Central memory CD8-positive, alpha-beta T cell (primary cell): ENCODE data around the gene MGA.
"Not testable (repeated sequence)": the region's sequence is repeated elsewhere in the genome, so short reads cannot be mapped to it uniquely, and the experiment has no call there.

ENCODE experiments used
- ATAC-seq: fragments of 150-1000 bp; cut with Tn5 transposase; replicated peaks from 2 replicates; pipeline ENCODE4 v1.10.0; 2022; ENCODE audit warnings: mild to moderate bottlenecking, moderate FRiP score, moderate number of reproducible peaks; ENCODE audit not compliant: poor library complexity, severe bottlenecking; ENCODE audit errors: extremely low read depth
- DNase-seq, 2 donors: peaks; one replicate each; pipeline ENCODE4 v3.0.0; 2021; ENCODE audit warnings: low spot score in 2 of 2
- H3K27ac Mint-ChIP-seq: one replicate; pipeline ENCODE4 v1.8.0; 2022; ENCODE audit warnings: low read depth, mild to moderate bottlenecking, moderate library complexity, mixed read lengths
- H3K27me3 Mint-ChIP-seq: one replicate; pipeline ENCODE4 v1.8.0; 2022; ENCODE audit warnings: mixed read lengths
- H3K36me3 Mint-ChIP-seq: one replicate; pipeline ENCODE4 v1.8.0; 2022; ENCODE audit warnings: mild to moderate bottlenecking, moderate library complexity, mixed read lengths; ENCODE audit not compliant: insufficient read depth
- H3K4me1 Mint-ChIP-seq: one replicate; pipeline ENCODE4 v1.8.0; 2022; ENCODE audit warnings: mixed read lengths
- H3K4me3 Mint-ChIP-seq: one replicate; pipeline ENCODE4 v1.8.0; 2022; ENCODE audit warnings: mild to moderate bottlenecking, moderate library complexity, mixed read lengths
- H3K9me3 Mint-ChIP-seq: one replicate; pipeline ENCODE4 v1.8.0; 2022; ENCODE audit warnings: mixed read lengths

Gene MGA

DNA sequence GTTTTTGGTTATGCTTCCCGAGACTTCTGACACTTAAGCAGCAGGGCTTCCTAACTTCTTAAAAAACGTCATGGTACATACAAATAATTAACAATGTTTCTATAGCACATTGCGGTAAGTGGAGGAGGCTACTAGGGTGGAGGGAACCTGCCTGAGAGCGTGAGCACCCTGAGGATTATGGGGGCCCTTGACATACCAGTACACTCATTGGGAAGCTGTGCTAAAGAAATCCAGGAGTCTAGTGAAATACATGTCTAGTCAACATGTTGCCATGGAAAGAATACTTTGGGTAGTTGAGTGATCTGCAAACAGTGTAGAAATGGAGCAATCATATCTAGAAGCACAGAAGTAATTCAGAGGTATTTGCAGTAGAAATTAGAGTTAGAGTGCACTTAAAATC lies 74.8 kb downstream of the MGA start:
- Mint-ChIP-seq H3K27ac (no peak overlapping the region), H3K4me3 (no peak overlapping the region), H3K36me3 (peaks cover 49% of the 10 kb centered on the region), H3K27me3 (no peaks in the 10 kb centered on the region), H3K9me3 (no peaks in the 10 kb centered on the region), H3K4me1 (peaks cover 4% of the 10 kb centered on the region)
- DNase-seq = no peak
- ATAC-seq = no peak

DNA sequence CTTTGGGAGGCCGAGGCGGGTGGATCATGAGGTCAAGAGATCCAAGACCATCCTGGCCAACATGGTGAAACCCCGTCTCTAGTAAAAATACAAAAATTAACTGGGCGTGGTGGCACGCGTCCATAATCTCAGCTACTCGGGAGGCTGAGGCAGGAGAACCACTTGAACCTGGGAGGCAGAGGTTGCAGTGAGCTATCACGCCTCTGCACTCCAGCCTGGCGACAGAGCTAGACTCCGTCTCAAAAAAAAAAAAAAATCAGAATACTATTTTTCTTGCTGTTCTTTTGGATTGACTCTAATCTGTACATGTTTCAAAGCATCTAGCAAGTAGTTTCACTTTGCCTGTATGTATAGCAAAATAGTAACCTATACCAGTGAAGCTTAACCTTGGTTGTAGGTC lies 75.3 kb downstream of the MGA start:
- not testable (repeated sequence) for H3K27me3 Mint-ChIP-seq, H3K4me1 Mint-ChIP-seq, H3K27ac Mint-ChIP-seq, ATAC-seq, H3K9me3 Mint-ChIP-seq, H3K4me3 Mint-ChIP-seq, DNase-seq
- H3K36me3 Mint-ChIP-seq = peaks cover 48% of the 10 kb centered on the region

- no peaks in the 10 kb centered on the region for H3K9me3 Mint-ChIP-seq
- H3K4me3 Mint-ChIP-seq = no peak overlapping the region
- ATAC-seq (no peak), DNase-seq (no peak)
- H3K36me3 Mint-ChIP-seq = peaks cover 27% of the 10 kb centered on the region
- H3K27ac Mint-ChIP-seq = peak overlapping the region; percentile 35
- no peaks in the 10 kb centered on the region for H3K27me3 Mint-ChIP-seq
- no peaks in the 10 kb centered on the region for H3K4me1 Mint-ChIP-seq
These were observed 86.6 kb downstream of the MGA start for GRCh38 chr15:41746802-41747201.

- H3K27ac Mint-ChIP-seq = no peak overlapping the region
- no peaks in the 10 kb centered on the region for H3K4me1 Mint-ChIP-seq
- no peaks in the 10 kb centered on the region for H3K9me3 Mint-ChIP-seq
These were observed 96.0 kb downstream of the MGA start for GRCh38 chr15:41756198-41756597.

DNA sequence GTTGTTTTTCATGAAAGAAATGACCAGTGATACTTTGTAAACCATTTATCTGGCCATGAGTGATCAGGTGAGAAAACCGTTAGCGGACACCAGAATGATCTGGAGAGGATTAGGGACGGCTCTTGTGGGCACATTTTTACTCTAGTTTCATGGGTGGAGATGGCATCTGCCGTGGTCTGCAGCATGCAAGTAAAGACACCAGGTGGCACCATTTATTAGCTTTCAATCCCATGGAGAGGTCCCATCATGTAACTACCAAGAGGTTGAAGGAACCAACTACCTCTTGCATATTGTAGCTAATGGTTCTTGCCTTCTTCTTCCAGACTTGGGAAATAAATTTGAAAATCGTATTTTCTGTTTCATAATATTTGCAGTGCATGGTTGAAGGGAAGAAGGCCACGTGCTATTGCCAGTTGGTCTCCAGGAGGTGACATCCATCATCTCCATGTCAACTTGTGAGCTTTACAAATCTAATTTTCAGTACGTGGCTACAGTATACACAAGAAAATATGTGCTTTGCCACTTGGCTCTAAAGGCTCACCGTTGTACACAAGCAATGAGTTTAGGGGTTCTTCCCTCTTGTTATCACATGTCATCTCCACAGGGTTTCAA lies 112.6 kb downstream of the MGA start:
- peak overlapping the region; percentile 86 for H3K27ac Mint-ChIP-seq
- H3K9me3 Mint-ChIP-seq = no peaks in the 10 kb centered on the region
- no peaks in the 10 kb centered on the region for H3K27me3 Mint-ChIP-seq
- H3K36me3 Mint-ChIP-seq = peaks cover 12% of the 10 kb centered on the region
- ATAC-seq = peak; percentile 23
- peak overlapping the region; percentile 95 for H3K4me3 Mint-ChIP-seq
- DNase-seq = peak; percentile 30 to 62
- peaks cover 49% of the 10 kb centered on the region for H3K4me1 Mint-ChIP-seq

More at GRCh38 chr15:41756198-41756597, 96.0 kb downstream of the MGA start:
- H3K4me3 Mint-ChIP-seq = no peak overlapping the region
- no peaks in the 10 kb centered on the region for H3K27me3 Mint-ChIP-seq
- no peak for DNase-seq
- no peak for ATAC-seq
- H3K36me3 Mint-ChIP-seq = peaks cover 40% of the 10 kb centered on the region

- no peaks in the 10 kb centered on the region for H3K27me3 Mint-ChIP-seq
- ATAC-seq (no peak), DNase-seq (no peak)
- H3K9me3 Mint-ChIP-seq = no peaks in the 10 kb centered on the region
- H3K4me1 Mint-ChIP-seq = peaks cover 54% of the 10 kb centered on the region
- H3K36me3 Mint-ChIP-seq = peaks cover 14% of the 10 kb centered on the region
- H3K27ac Mint-ChIP-seq = peak overlapping the region; percentile 86
- peak overlapping the region; percentile 95 for H3K4me3 Mint-ChIP-seq
These were observed 113.1 kb downstream of the MGA start for GRCh38 chr15:41773332-41773728.

DNA sequence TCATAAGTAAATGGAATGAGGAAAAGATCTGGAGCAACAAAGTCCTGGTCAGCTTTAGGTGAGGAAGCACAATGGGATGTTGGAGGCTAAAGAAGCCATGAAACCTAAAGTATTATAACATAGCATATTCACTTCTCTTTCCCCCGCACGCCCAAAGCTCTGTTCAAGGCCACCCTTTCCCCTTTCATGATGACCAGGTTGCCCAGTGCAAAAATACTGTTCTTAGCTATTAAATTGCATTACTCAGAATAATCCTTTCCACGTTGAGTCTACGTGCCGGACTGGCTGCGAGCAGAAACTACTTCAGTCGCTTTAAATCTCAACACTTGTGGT lies 113.5 kb downstream of the MGA start:
- H3K27me3 Mint-ChIP-seq = no peaks in the 10 kb centered on the region
- H3K4me1 Mint-ChIP-seq = peaks cover 58% of the 10 kb centered on the region
- ATAC-seq = no peak
- H3K4me3 Mint-ChIP-seq = peak overlapping the region; percentile 95
- DNase-seq = no peak
- H3K27ac Mint-ChIP-seq = peak overlapping the region; percentile 86
- H3K9me3 Mint-ChIP-seq = no peaks in the 10 kb centered on the region
- H3K36me3 Mint-ChIP-seq = peaks cover 17% of the 10 kb centered on the region

DNA sequence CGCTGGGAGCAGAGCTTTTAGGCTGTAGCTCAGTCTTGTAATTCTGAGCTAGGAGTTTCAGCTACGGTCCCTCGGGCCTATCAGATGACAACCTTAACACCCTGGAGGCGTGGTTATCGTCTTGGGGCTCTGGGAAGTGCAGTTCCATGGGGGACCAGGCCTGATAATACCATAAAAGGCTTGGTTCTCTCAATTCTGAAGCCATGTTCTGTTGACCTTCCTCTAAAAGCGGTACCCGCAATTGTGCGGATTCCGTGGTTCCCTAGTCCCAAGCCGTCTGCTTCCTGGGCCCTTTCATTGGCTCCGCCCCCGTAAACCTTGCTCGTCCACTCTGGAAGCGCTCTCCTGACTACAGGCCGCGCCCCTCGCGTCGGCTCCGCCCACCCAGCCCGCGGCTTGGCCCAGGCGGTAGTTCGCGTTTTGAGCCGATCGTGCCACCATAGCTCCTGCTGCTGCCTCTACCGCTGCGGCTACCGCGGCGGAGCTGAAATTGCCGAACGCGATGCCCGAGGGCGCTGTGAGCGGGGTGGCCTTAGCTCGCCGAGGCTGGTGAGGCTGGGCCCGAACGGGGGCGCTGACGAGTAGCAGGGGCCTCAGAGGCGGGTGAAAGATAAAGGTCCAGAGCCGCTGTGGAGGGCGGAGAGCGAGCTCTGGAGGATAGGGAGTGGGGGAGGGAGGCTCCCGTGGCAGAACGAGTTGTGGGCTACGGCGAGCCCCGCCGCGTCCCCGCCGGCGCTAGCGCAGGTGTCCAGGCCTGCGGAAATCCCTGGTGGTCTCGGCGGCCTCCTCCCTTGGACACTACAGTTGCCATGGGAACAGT lies 114.1 kb downstream of the MGA start, which contains the start of gene MAPKBP1:
TSS of gene MAPKBP1 (plus strand) at position 423 of the 820 bp plus-strand sequence. CDS start 792 bp downstream, outside the sequence.
- no peaks in the 10 kb centered on the region for H3K27me3 Mint-ChIP-seq
- peaks cover 63% of the 10 kb centered on the region for H3K4me1 Mint-ChIP-seq
- H3K36me3 Mint-ChIP-seq = peaks cover 17% of the 10 kb centered on the region
- ATAC-seq (peak; percentile 89), DNase-seq (peak; percentile 97)
- H3K4me3 Mint-ChIP-seq = peak within 1 kb of the TSS; percentile 95
- H3K9me3 Mint-ChIP-seq = no peaks in the 10 kb centered on the region
- peak within 1 kb of the TSS; percentile 86 for H3K27ac Mint-ChIP-seq

DNA sequence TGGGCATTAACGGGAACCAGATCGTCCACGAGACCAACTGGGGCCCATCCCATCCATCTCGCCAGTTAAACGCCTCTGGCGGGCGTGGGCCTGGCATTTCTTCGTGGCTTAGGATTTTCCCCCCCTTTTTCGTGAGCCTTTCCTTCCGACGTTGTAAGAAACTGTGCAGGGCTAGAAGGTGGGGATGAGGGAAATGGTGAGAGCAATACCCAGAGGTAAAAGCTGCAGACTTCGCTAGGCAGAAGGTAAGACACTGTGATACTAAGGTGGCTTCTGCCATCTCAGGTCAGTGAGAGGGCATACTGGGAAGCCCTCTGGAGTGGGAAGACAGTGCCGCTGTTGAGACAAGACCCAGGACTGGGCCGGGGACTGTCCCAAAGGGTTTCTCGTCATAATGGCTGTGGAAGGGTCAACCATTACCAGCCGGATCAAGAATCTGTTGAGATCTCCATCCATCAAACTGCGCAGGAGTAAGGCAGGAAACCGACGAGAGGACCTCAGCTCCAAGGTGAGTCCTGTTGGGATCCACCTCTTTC lies 114.7 kb downstream of the MGA start:
- peak overlapping the region; percentile 86 for H3K27ac Mint-ChIP-seq
- H3K4me3 Mint-ChIP-seq = peak overlapping the region; percentile 95
- DNase-seq (no peak), ATAC-seq (no peak)
- H3K27me3 Mint-ChIP-seq = no peaks in the 10 kb centered on the region
- peaks cover 17% of the 10 kb centered on the region for H3K36me3 Mint-ChIP-seq
- peaks cover 68% of the 10 kb centered on the region for H3K4me1 Mint-ChIP-seq
- no peaks in the 10 kb centered on the region for H3K9me3 Mint-ChIP-seq

DNA sequence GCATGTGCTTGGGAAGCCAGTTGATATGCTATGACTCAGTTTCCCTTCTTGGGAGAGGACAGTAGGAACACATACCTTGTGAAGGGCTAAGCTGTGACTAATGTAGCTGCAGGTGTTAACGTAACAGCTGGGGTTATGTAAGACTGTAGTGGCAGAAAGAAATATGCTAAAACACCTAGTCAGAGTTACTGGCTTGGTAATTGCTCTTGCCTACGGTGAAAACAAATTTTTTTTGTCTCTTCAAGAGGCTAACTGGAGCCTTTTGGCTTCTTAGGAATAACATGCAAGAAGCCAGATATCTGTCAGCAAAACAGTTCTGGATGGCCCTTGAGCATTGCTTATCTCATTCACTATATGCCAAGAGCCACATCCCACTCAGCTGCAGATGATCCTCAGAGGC lies 115.4 kb downstream of the MGA start:
- no peak for DNase-seq
- no peaks in the 10 kb centered on the region for H3K9me3 Mint-ChIP-seq
- peaks cover 14% of the 10 kb centered on the region for H3K36me3 Mint-ChIP-seq

GRCh38 chr15:41777421-41777973 lies 117.3 kb downstream of the MGA start:
- DNase-seq (no peak), ATAC-seq (no peak)
- peaks cover 12% of the 10 kb centered on the region for H3K36me3 Mint-ChIP-seq
- H3K27me3 Mint-ChIP-seq = no peaks in the 10 kb centered on the region
- no peak overlapping the region for H3K4me3 Mint-ChIP-seq
- H3K27ac Mint-ChIP-seq = peak overlapping the region; percentile 5
- H3K9me3 Mint-ChIP-seq = no peaks in the 10 kb centered on the region
- H3K4me1 Mint-ChIP-seq = peaks cover 84% of the 10 kb centered on the region

More for the DNA sequence above, 115.4 kb downstream of the MGA start:
- peaks cover 75% of the 10 kb centered on the region for H3K4me1 Mint-ChIP-seq
- H3K27ac Mint-ChIP-seq = no peak overlapping the region
- peak overlapping the region; percentile 95 for H3K4me3 Mint-ChIP-seq
- H3K27me3 Mint-ChIP-seq = no peaks in the 10 kb centered on the region
- no peak for ATAC-seq

DNA sequence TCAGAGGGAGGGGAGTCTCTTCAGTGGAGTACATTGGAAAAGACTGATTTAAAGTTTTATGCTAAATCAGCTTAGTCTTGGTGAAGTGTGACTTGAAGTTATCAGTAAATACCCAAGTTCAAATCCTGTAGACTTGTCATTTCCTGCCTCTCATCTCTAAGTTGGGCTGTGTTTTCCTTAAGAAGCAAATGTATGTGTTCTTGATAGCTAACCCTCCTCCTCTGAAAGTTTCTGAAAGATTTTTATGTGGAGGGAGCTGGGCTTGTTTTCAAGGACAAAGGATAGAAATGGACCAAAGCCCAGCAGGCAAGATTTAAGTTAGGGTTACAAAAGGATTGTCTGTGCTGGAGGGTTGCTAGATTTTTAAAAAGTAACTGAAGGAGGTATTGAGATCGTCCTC lies 118.3 kb downstream of the MGA start:
- DNase-seq = no peak
- no peak for ATAC-seq
- Mint-ChIP-seq H3K4me3 (no peak overlapping the region), H3K27ac (no peak overlapping the region), H3K27me3 (no peaks in the 10 kb centered on the region), H3K4me1 (peaks cover 76% of the 10 kb centered on the region), H3K36me3 (peaks cover 12% of the 10 kb centered on the region), H3K9me3 (no peaks in the 10 kb centered on the region)
